ENCODE data around the gene PCSK6. TPM values are rescaled to one million over a fixed set of nuclear protein-coding genes. Genes with fewer than 3 reads are reported as not detected.
A peak's percentile ranks its signal among the peaks of the same experiment; 100 is the strongest.

The PCSK6 gene
- total and polyA plus RNA-seq, 2 donors from 2014 or later: 3.8 to 7.3 TPM

- no peak for FAIRE-seq
- Histone ChIP-seq H3K27me3 (ENCODE audit: control insufficient read depth, insufficient read depth, low read length) (no peaks in the 10 kb centered on the region), H3K36me3 (ENCODE audit: control insufficient read depth in 2 of 3, insufficient read depth in 3 of 3, low read length in 3 of 3) (no peaks in the 10 kb centered on the region), H3K9ac (ENCODE audit: low read length in 3 of 3) (no peak overlapping the region), H3K9me3 (ENCODE audit: control insufficient read depth in 2 of 3, insufficient read depth in 1 of 3, low read length in 3 of 3) (no peaks in the 10 kb centered on the region), H3K4me1 (ENCODE audit: control insufficient read depth in 2 of 3, insufficient read depth in 2 of 3, low read depth in 1 of 3, low read length in 3 of 3) (no peaks in the 10 kb centered on the region), H3K4me3 (ENCODE audit: low read length in 3 of 3) (no peak overlapping the region), H3K27ac (ENCODE audit: low read depth in 2 of 2, low read length in 2 of 2) (no peak overlapping the region)
- no peak for TF ChIP-seq CTCF (IDR thresholded peaks at IDR 0.05; ENCODE audit: borderline replicate concordance, extremely low read depth, insufficient read depth)
- intact Hi-C loops (cut with DNase I): no loop called here
- peak in 1 of 5 donors; percentile 41 for DNase-seq
Observed at GRCh38 chr15:101437209-101437608, 52.3 kb downstream of the PCSK6 start.

GRCh38 chr15:101436526-101436925 is 53.0 kb downstream of the PCSK6 start:
- Histone ChIP-seq H3K9ac (ENCODE audit: low read length in 3 of 3) (no peak overlapping the region), H3K27ac (ENCODE audit: low read depth in 2 of 2, low read length in 2 of 2) (no peak overlapping the region), H3K9me3 (ENCODE audit: control insufficient read depth in 2 of 3, insufficient read depth in 1 of 3, low read length in 3 of 3) (no peaks in the 10 kb centered on the region), H3K36me3 (ENCODE audit: control insufficient read depth in 2 of 3, insufficient read depth in 3 of 3, low read length in 3 of 3) (no peaks in the 10 kb centered on the region), H3K27me3 (ENCODE audit: control insufficient read depth, insufficient read depth, low read length) (no peaks in the 10 kb centered on the region), H3K4me1 (ENCODE audit: control insufficient read depth in 2 of 3, insufficient read depth in 2 of 3, low read depth in 1 of 3, low read length in 3 of 3) (no peaks in the 10 kb centered on the region), H3K4me3 (ENCODE audit: low read length in 3 of 3) (no peak overlapping the region)
- DNase-seq: no peak
- intact Hi-C loops (cut with DNase I): no loop called here
- no peak for TF ChIP-seq CTCF (IDR thresholded peaks at IDR 0.05; ENCODE audit: borderline replicate concordance, extremely low read depth, insufficient read depth)
- FAIRE-seq: no peak

- TF ChIP-seq CTCF (IDR thresholded peaks at IDR 0.05; ENCODE audit: borderline replicate concordance, extremely low read depth, insufficient read depth): no peak
- no peak for FAIRE-seq
- peak in 1 of 5 donors; percentile 40 for DNase-seq
Observed at GRCh38 chr15:101435761-101436160, 53.7 kb downstream of the PCSK6 start.

More at GRCh38 chr15:101435761-101436160, 53.7 kb downstream of the PCSK6 start:
- H3K27ac ChIP-seq (ENCODE audit: low read depth in 2 of 2, low read length in 2 of 2): no peak overlapping the region
- intact Hi-C loops (cut with DNase I): no loop called here
- H3K27me3 ChIP-seq (ENCODE audit: control insufficient read depth, insufficient read depth, low read length): no peaks in the 10 kb centered on the region
- no peak overlapping the region for H3K9ac ChIP-seq (ENCODE audit: low read length in 3 of 3)
- no peaks in the 10 kb centered on the region for H3K9me3 ChIP-seq (ENCODE audit: control insufficient read depth in 2 of 3, insufficient read depth in 1 of 3, low read length in 3 of 3)
- no peaks in the 10 kb centered on the region for H3K4me1 ChIP-seq (ENCODE audit: control insufficient read depth in 2 of 3, insufficient read depth in 2 of 3, low read depth in 1 of 3, low read length in 3 of 3)
- H3K4me3 ChIP-seq (ENCODE audit: low read length in 3 of 3): no peak overlapping the region
- no peaks in the 10 kb centered on the region for H3K36me3 ChIP-seq (ENCODE audit: control insufficient read depth in 2 of 3, insufficient read depth in 3 of 3, low read length in 3 of 3)
